Neural cell (in vitro differentiated cells): ENCODE data around the gene TTLL5. TPM values are rescaled to one million over a fixed set of nuclear protein-coding genes. Genes with fewer than 3 reads are reported as not detected.
"Not testable (repeated sequence)": the region's sequence is repeated elsewhere in the genome, so short reads cannot be mapped to it uniquely, and the experiment has no call there.

Experiments
- H2AFZ ChIP-seq: fragments of 200-600, 300-800 bp; sonication (generic), shearing (Covaris generic); 2 replicates; pipeline ENCODE4 v1.6.0; 2014; ENCODE audit warnings: low read depth, mild to moderate bottlenecking, antibody characterized with exemption, low read length, moderate library complexity
- H3F3A ChIP-seq: fragments of 200-600 bp; shearing (Covaris generic); 2 replicates; pipeline ENCODE4 v1.6.1; 2016; ENCODE audit warnings: mild to moderate bottlenecking, moderate library complexity, mixed read lengths, antibody characterized with exemption, low read length; ENCODE audit not compliant: insufficient read depth, poor library complexity, severe bottlenecking
- H3K27ac ChIP-seq: fragments of 200-600, 300-800 bp; sonication (generic), shearing (Covaris generic); 2 replicates; pipeline ENCODE4 v1.5.1; 2014; ENCODE audit warnings: mild to moderate bottlenecking, low read length, moderate library complexity
- H3K27me3 ChIP-seq: fragments of 300-800, 200-600 bp; sonication (generic), shearing (Covaris generic); 2 replicates; pipeline ENCODE4 v1.6.0; 2014; ENCODE audit warnings: mild to moderate bottlenecking, low read depth, low read length, moderate library complexity; ENCODE audit not compliant: insufficient read depth
- H3K36me3 ChIP-seq: fragments of 300-800, 200-600 bp; sonication (generic), shearing (Covaris generic); 2 replicates; pipeline ENCODE4 v1.5.1; 2014; ENCODE audit warnings: mild to moderate bottlenecking, antibody characterized with exemption, low read length, moderate library complexity; ENCODE audit not compliant: insufficient read depth
- H3K4me2 ChIP-seq: fragments of 300-800, 200-600 bp; sonication (generic), shearing (Covaris generic); 2 replicates; pipeline ENCODE4 v1.6.0; 2014; ENCODE audit warnings: mild to moderate bottlenecking, low read length
- H3K4me3 ChIP-seq: fragments of 300-800, 200-600 bp; sonication (generic), shearing (Covaris generic); 2 replicates; pipeline ENCODE4 v1.5.1; 2014; ENCODE audit warnings: mild to moderate bottlenecking, low read length, moderate library complexity
- H3K79me2 ChIP-seq: fragments of 200-600 bp; shearing (Covaris generic); replicated peaks from 2 replicates; pipeline ENCODE4 v1.6.0; 2014; ENCODE audit warnings: mild to moderate bottlenecking, low read length, moderate library complexity; ENCODE audit not compliant: insufficient read depth
- H3K9ac ChIP-seq: fragments of 300-800, 200-600 bp; sonication (generic), shearing (Covaris generic); 2 replicates; pipeline ENCODE4 v1.6.1; 2016; ENCODE audit warnings: mild to moderate bottlenecking, low read length, mixed read lengths
- H3K9me2 ChIP-seq: fragments of 200-600 bp; shearing (Covaris generic); 2 replicates; pipeline ENCODE4 v1.6.1; 2016; ENCODE audit warnings: mild to moderate bottlenecking, low read length, mixed read lengths; ENCODE audit not compliant: insufficient read depth
- H3K9me3 ChIP-seq: fragments of 200-600, 300-800 bp; sonication (generic), shearing (Covaris generic); 2 replicates; pipeline ENCODE4 v1.6.1; 2016; ENCODE audit warnings: mild to moderate bottlenecking, mixed run types, low read length, moderate library complexity, mixed read lengths
- H4K20me1 ChIP-seq: fragments of 200-600 bp; shearing (Covaris generic); 2 replicates; pipeline ENCODE4 v1.6.1; 2016; ENCODE audit warnings: mild to moderate bottlenecking, mixed run types; ENCODE audit not compliant: insufficient read depth
- CTCF ChIP-seq: fragments of 450-650 bp; IDR thresholded peaks from 2 replicates; pipeline ENCODE4 v1.5.1; 2014; ENCODE audit warnings: antibody characterized with exemption, mild to moderate bottlenecking, moderate library complexity; ENCODE audit not compliant: poor library complexity, severe bottlenecking
- EP300 ChIP-seq: fragments of 450-650 bp; conservative IDR thresholded peaks from 2 replicates; pipeline ENCODE4 v1.6.1; 2014; ENCODE audit warnings: antibody characterized with exemption, mild to moderate bottlenecking, moderate library complexity; ENCODE audit not compliant: poor library complexity, severe bottlenecking
- EZH2 ChIP-seq: fragments of 200-600, 300-800 bp; shearing (Covaris generic), sonication (generic); IDR thresholded peaks from 2 replicates; pipeline ENCODE4 v1.6.1; 2014; ENCODE audit warnings: antibody characterized with exemption, low read length, borderline replicate concordance, mild to moderate bottlenecking; ENCODE audit not compliant: insufficient read depth, poor library complexity, severe bottlenecking
- MXI1 ChIP-seq: fragments of 450-650 bp; conservative IDR thresholded peaks from 2 replicates; pipeline ENCODE4 v1.6.1; 2014; ENCODE audit warnings: antibody characterized with exemption, mild to moderate bottlenecking; ENCODE audit not compliant: poor library complexity, severe bottlenecking
- POLR2AphosphoS5 ChIP-seq: IDR thresholded peaks from 2 replicates; pipeline ENCODE4 v1.6.1; 2012
- RAD21 ChIP-seq: fragments of 450-650 bp; conservative IDR thresholded peaks from 2 replicates; pipeline ENCODE4 v1.6.1; 2014; ENCODE audit warnings: antibody characterized with exemption, mild to moderate bottlenecking, moderate library complexity
- SMC3 ChIP-seq: fragments of 450-650 bp; conservative IDR thresholded peaks from 2 replicates; pipeline ENCODE4 v1.6.1; 2014; ENCODE audit warnings: antibody characterized with exemption, mild to moderate bottlenecking, moderate library complexity; ENCODE audit not compliant: poor library complexity
- TAF1 ChIP-seq: IDR thresholded peaks from 2 replicates; pipeline ENCODE4 v1.6.1; 2012; ENCODE audit warnings: low read depth
- polyA plus RNA-seq: library from polyadenylated mRNA; depleted of rRNA; stranded (reverse); fragments of >200 nt; gene quantifications from 2 replicates; pipeline ENCODE4 v1.2.3, GENCODE V29; 2014
- TF ChIP-seq, protein P1 (sequence below): IDR thresholded peaks from 2 replicates; pipeline ENCODE4 v1.6.1; 2012; ENCODE audit warnings: borderline replicate concordance

The TTLL5 gene
- polyA plus RNA-seq, 1 donor from 2014 or later, result 8.2 TPM

GRCh38 chr14:75915045-75915444 lies 254.0 kb downstream of the TTLL5 start:
- Histone ChIP-seq H3K9me2 (no peaks in the 10 kb centered on the region), H3K4me2 (no peak overlapping the region), H3F3A (no peaks in the 10 kb centered on the region), H2AFZ (no peak overlapping the region), H3K79me2 (no peaks in the 10 kb centered on the region), H3K27me3 (no peaks in the 10 kb centered on the region), H3K4me3 (no peak overlapping the region), H3K27ac (no peak overlapping the region), H3K36me3 (no peaks in the 10 kb centered on the region), H3K9me3 (no peaks in the 10 kb centered on the region), H3K9ac (no peak overlapping the region), H4K20me1 (no peaks in the 10 kb centered on the region)
- no peak for TF ChIP-seq EZH2
- TF ChIP-seq SMC3, result no peak
- TF ChIP-seq, protein P1, sequence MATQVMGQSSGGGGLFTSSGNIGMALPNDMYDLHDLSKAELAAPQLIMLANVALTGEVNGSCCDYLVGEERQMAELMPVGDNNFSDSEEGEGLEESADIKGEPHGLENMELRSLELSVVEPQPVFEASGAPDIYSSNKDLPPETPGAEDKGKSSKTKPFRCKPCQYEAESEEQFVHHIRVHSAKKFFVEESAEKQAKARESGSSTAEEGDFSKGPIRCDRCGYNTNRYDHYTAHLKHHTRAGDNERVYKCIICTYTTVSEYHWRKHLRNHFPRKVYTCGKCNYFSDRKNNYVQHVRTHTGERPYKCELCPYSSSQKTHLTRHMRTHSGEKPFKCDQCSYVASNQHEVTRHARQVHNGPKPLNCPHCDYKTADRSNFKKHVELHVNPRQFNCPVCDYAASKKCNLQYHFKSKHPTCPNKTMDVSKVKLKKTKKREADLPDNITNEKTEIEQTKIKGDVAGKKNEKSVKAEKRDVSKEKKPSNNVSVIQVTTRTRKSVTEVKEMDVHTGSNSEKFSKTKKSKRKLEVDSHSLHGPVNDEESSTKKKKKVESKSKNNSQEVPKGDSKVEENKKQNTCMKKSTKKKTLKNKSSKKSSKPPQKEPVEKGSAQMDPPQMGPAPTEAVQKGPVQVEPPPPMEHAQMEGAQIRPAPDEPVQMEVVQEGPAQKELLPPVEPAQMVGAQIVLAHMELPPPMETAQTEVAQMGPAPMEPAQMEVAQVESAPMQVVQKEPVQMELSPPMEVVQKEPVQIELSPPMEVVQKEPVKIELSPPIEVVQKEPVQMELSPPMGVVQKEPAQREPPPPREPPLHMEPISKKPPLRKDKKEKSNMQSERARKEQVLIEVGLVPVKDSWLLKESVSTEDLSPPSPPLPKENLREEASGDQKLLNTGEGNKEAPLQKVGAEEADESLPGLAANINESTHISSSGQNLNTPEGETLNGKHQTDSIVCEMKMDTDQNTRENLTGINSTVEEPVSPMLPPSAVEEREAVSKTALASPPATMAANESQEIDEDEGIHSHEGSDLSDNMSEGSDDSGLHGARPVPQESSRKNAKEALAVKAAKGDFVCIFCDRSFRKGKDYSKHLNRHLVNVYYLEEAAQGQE, result no peak
- no peak for TF ChIP-seq RAD21

- no peak overlapping the region for H3K27ac ChIP-seq
- no peaks in the 10 kb centered on the region for H3K79me2 ChIP-seq
- H3F3A ChIP-seq, result no peaks in the 10 kb centered on the region
- no peaks in the 10 kb centered on the region for H3K9me3 ChIP-seq
- no peaks in the 10 kb centered on the region for H4K20me1 ChIP-seq
- no peak overlapping the region for H2AFZ ChIP-seq
- TF ChIP-seq POLR2AphosphoS5 (peak; percentile 15), SMC3 (no peak)
- no peak overlapping the region for H3K9ac ChIP-seq
- H3K36me3 ChIP-seq, result no peaks in the 10 kb centered on the region
- H3K27me3 ChIP-seq, result no peaks in the 10 kb centered on the region
- no peaks in the 10 kb centered on the region for H3K9me2 ChIP-seq
- no peak overlapping the region for H3K4me3 ChIP-seq
- H3K4me2 ChIP-seq, result no peak overlapping the region
Measured at GRCh38 chr14:75917322-75917945, 256.4 kb downstream of the TTLL5 start.

DNA sequence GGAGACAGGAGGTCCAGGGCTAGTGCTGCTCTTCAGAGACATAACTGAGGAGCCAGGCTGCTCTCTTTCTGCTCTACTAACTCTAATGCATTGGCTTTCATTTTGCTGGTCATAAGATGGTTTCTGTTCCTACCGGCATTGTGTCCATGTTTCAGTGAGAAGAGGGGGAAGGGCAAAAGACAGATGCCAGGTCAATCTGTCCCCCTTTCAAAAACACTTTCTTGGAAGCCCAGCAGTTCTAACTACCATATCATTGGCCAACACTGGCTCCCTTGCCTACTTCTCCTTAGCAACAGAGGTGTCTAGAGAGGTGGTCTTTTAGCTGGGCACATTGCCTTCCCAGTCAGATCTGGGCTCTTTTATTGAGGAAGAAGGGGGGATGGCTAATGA lies 256.9 kb downstream of the TTLL5 start:
- no peak for TF ChIP-seq EP300
- no peak for TF ChIP-seq EZH2
- TF ChIP-seq CTCF, result no peak
- no peak for TF ChIP-seq POLR2AphosphoS5
- no peak for TF ChIP-seq TAF1
- TF ChIP-seq, protein P1, result no peak
- no peak for TF ChIP-seq MXI1
- no peak for TF ChIP-seq SMC3
- no peak for TF ChIP-seq RAD21
- Histone ChIP-seq H3K9ac (no peak overlapping the region), H3K36me3 (no peaks in the 10 kb centered on the region), H3K9me3 (no peaks in the 10 kb centered on the region), H3K9me2 (no peaks in the 10 kb centered on the region), H3F3A (no peaks in the 10 kb centered on the region), H3K27ac (no peak overlapping the region), H3K27me3 (no peaks in the 10 kb centered on the region), H2AFZ (no peak overlapping the region), H3K79me2 (no peaks in the 10 kb centered on the region), H3K4me2 (no peak overlapping the region), H3K4me3 (no peak overlapping the region), H4K20me1 (no peaks in the 10 kb centered on the region)

- H3K9ac ChIP-seq, H3K9me2 ChIP-seq, H3K36me3 ChIP-seq, H3K4me3 ChIP-seq, H3K27ac ChIP-seq, H3K4me2 ChIP-seq, H3K27me3 ChIP-seq, H2AFZ ChIP-seq, H3K9me3 ChIP-seq, H3K79me2 ChIP-seq, H4K20me1 ChIP-seq, H3F3A ChIP-seq: not testable (repeated sequence)
Measured at GRCh38 chr14:75920421-75920820, 259.4 kb downstream of the TTLL5 start.
